ENCODE data around the gene B3GALT6. TPM values are rescaled to one million over a fixed set of nuclear protein-coding genes. Genes with fewer than 3 reads are reported as not detected.

B3GALT6 gene
- total RNA-seq, 1 experiment from 2014 or later: 26.7 TPM

DNA sequence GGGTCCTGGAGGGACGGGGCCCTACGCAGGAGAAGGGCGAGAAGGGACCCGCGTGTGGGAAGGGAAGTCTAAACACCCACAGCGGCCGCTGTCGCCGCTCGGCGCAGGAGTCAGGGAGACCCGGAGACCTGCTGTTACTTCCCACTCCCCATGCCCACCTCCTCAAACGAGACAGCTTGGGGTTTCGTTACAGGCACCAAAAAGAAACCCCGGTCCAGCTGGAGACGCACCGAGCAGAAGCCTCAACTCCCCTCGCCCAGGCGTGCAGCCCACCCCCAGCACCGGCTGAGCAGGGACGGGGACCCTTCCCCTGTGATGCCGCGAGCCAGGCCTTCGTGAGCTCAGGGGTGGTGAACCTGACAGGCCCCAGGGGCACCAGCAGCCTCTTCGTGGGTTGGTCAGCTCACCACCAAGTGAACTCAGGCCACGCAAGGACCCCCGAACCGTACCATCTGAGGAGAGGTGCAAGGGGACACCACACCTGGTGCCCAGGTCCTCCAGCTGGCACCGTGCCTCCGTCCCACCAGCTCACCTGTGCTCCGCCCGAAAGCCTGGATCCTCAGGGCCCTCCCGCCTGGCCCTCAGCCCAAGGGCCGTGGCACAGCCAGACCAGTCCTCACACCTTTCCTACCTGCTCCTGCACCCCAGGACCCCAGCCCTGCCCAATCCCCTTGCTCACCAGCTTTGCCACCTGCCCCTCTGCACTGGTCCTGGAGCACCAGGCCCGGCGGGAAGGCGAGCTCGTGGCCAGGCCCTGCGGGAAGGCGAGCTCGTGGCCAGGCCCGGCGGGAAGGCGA is 5.3 kb upstream of the B3GALT6 start:
- no peak for DNase-seq (ENCODE audit: low read depth)
- in situ Hi-C loops (cut with HindIII; ENCODE audit: low pct_unique_long_range_greater_than_20kb, low sequenced_read_pairs): no loop called here

DNA sequence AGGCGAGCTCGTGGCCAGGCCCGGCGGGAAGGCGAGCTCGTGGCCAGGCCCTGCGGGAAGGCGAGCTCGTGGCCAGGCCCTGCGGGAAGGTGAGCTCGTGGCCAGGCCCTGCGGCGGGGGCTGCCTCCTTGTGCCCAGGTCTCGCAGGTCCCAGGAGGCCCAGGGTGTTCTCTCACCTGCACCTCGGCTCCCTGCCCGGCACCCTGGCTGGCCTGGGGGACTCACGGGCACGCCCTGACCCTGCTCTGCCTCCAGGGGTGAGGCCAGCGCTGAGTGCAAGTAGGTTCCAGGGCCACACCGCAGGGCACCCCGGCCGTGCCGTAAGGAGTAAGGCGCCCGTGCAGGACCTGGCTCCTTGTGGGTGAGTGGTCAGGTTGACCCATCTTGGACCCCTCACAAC is 4.7 kb upstream of the B3GALT6 start:
- DNase-seq (ENCODE audit: low read depth): no peak
- in situ Hi-C loops (cut with HindIII; ENCODE audit: low pct_unique_long_range_greater_than_20kb, low sequenced_read_pairs): no loop called here

DNA sequence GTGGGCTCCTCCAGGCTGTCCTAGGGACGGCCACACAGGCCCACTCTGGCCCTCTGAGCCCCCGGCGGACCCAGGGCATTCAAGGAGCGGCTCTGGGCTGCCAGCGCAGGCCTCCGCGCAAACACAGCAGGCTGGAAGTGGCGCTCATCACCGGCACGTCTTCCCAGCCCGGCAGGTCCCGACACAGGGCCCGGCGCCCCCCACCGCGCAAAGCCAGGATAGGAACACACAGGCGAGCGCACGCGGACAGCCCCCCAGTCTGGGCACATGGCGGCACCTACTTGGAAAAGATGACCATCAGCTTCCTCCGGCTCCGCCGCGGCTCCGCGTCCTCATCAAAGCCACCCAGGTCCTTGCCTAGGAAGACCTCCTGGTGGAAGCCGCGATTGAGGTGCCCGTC is 3.9 kb upstream of the B3GALT6 start:
- DNase-seq (ENCODE audit: low read depth): no peak
- in situ Hi-C loops (cut with HindIII; ENCODE audit: low pct_unique_long_range_greater_than_20kb, low sequenced_read_pairs): no loop called here

DNA sequence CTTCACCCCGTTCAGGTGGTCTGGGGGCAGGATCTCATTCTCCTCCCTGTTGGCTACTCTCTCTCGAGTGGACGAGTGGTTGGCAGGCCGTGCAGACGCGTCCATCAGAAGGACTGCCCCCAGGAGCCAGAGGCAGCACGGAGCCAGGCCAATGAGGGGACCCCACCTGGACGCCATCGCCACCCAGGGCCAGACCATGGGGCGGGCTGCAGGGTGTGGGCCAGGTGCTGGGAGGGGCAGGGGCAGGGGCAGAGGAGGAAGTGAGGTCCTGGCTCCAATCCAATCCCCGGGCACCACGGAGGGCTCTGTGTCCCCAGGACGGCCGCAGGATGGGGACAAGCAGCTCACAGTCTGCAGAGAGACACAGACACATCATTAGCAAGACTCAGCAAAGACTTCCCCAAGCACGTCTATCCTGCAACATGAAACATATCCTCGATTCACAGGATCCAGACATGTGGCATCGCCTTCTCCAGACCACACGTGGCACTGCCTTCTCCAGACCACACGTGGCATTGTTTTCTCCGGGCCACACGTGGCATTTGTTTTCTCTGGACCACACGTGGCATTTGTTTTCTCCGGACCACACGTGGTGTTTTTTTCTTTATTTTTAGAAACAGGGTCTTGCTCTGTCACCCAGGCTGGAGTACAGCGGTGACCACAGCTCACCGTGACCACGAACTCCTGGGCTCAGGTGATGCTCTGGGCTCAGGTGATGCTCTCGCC is 3.3 kb upstream of the B3GALT6 start:
- in situ Hi-C loops (cut with HindIII; ENCODE audit: low pct_unique_long_range_greater_than_20kb, low sequenced_read_pairs): no loop called here
- no peak for DNase-seq (ENCODE audit: low read depth)

DNA sequence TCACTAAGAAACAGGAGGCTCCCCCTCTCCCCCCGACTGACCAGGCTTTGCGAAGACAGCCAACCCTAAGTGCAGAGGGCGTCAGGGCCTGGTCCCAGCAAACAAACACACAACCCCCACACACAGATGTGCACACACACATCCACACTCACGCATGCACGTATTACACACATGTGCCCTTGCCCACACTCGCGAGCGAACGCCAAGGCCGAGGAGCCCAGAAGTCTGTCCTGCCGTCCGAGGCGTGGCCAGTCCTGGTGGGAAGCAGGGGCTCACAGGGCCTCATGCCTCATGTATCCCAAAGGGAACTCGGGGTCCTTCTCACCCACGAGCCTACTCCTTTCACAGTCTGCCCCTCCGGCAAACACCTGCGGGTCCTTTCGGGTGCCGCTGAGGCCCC is 2.3 kb upstream of the B3GALT6 start:
- no peak for DNase-seq (ENCODE audit: low read depth)
- in situ Hi-C loops (cut with HindIII; ENCODE audit: low pct_unique_long_range_greater_than_20kb, low sequenced_read_pairs): no loop called here

DNA sequence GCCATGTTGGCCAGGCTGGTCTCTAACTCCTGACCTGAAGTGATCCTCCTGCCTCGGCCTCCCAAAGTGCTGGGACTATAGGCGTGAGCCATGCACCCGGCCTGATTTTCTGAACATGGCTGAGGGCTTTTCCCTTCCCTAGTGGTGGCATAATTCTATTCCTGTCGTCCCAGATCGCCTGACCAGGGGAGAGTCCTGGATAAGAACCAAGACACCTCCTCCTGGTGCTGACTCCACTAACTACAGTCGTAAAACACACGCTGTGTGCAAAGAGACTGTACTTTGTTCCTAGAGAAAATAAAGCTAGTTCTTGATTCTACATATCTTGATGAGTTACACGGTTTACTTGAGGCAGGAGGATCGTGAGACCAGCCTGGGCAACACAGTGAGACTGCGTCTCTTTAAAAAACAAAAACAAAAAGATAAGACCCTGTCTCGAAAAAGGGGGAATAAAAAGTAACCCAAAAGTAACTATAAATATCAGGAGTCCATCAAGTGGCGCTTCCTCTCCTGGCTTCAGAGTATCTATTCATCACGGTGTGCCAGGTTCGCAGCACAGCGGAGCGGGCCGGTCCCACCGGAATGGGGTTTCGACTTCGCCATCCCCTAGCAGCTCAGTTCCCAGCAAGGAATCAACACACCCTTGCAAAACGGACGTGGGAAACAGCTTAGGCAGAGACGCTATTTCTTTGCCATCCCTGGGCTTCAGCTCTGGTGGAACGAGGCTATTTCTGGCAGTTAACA is 1.2 kb upstream of the B3GALT6 start:
- in situ Hi-C loops (cut with HindIII; ENCODE audit: low pct_unique_long_range_greater_than_20kb, low sequenced_read_pairs): no loop called here
- DNase-seq (ENCODE audit: low read depth): peak; percentile 43

DNA sequence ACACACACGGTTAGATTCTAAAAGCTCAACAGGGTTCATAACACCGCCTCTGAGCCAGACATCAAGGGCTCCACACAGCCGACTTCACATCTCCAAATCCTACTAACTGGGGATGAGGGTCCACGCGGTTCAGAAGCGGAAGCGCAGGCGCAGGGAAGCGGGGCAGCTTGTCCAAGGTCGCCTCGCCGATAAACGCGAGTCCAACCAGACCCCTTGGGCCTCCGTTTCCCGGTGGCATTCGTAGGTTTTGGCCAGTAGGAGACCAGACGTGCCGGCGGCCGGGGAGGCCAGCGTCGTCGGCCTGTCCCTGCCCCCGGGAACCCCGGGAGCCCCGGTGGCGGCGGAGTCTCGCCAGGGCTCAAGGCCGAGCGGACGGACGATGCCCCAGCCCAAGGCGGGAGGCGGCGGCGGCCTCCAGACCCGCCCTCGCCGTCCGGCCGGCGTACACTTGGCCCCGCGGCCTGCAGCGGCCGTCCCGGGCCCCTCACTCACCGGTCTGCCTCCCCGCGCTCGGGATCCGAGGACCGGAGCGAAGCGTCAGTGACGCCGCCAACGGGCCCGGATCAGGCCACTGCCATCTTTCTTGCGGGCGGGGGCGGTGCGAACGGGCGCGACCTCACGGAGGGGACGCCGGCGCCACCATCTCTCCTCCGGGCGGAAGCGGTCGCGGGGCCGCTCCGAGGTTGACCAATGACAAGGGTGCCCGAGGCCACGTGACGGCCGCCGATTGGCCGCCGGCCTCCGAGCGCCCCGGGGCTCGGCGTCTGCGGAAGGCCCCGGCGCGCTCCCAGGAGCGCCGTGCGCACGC is 433 bp upstream of the B3GALT6 start, which contains the start of gene SDF4:
Gene SDF4, minus strand, starts transcription at position 602 of the 808 bp plus-strand sequence. CDS start 3,229 bp downstream, outside the sequence.
- peak; percentile 93 for DNase-seq (ENCODE audit: low read depth)
- in situ Hi-C loops (cut with HindIII; ENCODE audit: low pct_unique_long_range_greater_than_20kb, low sequenced_read_pairs): no loop called here

DNA sequence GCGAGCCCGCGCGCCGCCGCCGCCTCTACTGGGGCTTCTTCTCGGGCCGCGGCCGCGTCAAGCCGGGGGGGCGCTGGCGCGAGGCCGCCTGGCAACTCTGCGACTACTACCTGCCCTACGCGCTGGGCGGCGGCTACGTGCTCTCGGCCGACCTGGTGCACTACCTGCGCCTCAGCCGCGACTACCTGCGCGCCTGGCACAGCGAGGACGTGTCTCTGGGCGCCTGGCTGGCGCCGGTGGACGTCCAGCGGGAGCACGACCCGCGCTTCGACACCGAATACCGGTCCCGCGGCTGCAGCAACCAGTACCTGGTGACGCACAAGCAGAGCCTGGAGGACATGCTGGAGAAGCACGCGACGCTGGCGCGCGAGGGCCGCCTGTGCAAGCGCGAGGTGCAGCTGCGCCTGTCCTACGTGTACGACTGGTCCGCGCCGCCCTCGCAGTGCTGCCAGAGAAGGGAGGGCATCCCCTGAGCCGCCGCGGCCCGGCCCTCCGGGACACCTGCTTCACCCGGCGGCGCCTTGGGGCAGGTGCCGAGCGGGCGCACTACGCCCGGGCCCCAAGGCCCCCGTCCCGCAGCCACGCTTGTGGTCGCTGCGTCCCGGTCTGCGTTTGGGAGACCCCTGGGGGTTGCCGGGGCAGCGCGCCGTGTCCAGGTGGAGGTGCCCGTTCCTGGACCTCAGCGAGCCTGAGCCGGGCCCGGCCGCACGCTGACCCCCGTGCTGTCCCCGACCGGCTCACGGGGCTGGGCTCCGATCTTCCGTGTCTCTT is 944 bp downstream of the B3GALT6 start:
- no peak for DNase-seq (ENCODE audit: low read depth)
- in situ Hi-C loops (cut with HindIII; ENCODE audit: low pct_unique_long_range_greater_than_20kb, low sequenced_read_pairs): no loop called here

DNA sequence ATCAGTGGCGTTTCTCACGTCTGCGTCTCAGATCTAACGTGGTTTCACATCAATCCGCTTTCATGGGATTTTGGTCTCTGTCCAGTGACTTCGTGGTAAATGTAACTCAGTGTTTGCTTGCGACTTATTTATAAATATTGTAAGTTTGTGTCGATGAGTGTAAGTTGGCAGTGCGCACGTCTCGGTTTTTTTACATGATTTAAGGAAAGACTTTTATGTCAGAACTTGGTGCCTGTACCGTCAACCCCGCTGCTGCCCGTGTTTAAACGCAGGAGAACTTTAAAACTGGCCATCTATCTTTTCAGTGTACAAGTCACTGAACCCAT is 1.5 kb downstream of the B3GALT6 start:
- DNase-seq (ENCODE audit: low read depth): no peak
- in situ Hi-C loops (cut with HindIII; ENCODE audit: low pct_unique_long_range_greater_than_20kb, low sequenced_read_pairs): no loop called here

DNA sequence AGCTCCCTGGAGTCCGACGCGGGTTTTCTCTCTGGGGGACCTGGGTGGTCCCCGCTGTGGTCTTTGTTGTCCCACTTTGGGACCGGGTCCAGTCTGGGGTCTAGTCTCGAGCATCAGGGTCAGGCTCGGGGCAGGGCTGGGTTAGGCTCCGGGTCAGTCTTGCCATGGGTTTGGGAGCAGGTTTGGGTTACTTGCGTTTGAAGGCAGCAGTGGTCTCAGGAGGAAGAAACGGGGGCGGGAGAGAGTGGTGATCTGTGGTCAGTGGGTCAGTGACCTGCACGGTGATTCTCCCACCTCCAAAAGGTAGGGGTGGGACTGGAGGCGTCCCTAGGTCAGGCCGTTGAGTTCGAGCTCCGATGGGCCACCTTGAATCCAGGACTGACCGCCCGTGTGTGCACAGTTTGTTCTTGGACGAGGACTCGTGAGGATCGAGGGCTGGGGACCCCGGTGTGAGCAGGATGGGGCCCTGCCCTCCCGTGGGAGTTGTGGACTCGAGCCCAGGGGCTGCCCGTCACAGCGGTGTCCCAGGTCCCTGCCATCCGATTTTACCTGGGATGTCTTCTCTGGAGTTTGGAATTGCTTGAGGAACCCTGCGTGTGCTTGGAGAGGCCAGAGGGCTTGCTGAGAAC is 2.3 kb downstream of the B3GALT6 start:
- DNase-seq (ENCODE audit: low read depth): no peak
- in situ Hi-C loops (cut with HindIII; ENCODE audit: low pct_unique_long_range_greater_than_20kb, low sequenced_read_pairs): no loop called here

DNA sequence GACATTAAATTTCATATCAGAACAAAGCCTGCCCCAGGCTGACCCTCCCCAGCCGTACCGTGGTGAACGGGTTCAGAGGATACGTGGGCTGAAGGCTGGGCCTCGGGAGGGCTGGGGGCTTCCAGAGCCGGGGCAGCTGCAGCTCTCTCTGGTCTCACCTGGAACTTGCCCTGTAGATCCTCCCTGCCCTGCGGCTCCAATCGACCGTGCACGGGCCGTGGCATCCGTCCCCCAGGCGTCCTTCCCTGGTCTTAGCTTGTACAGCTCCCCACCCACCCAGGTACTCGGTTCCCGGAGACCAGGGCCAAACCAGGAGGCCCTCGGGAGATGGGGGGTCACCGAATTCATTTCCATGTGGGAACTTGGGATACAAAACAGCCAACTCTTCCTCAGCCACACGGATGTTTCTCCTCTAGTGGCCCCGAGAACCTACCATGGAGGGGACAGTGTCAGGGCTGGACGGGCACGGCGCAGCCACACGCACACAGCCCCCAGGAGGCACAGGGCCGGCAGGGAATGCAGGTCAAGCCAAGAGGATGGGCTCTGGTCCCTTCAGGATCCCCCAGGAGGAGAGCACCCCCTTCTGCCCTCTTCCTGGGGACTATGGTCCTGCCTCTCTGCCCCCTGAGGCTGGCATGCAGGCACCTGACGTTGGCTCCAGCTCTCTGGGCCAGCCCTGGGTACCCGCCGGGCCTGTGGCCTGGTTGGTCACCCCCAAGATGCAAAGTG is 3.1 kb downstream of the B3GALT6 start:
- DNase-seq (ENCODE audit: low read depth): no peak
- in situ Hi-C loops (cut with HindIII; ENCODE audit: low pct_unique_long_range_greater_than_20kb, low sequenced_read_pairs): no loop called here

DNA sequence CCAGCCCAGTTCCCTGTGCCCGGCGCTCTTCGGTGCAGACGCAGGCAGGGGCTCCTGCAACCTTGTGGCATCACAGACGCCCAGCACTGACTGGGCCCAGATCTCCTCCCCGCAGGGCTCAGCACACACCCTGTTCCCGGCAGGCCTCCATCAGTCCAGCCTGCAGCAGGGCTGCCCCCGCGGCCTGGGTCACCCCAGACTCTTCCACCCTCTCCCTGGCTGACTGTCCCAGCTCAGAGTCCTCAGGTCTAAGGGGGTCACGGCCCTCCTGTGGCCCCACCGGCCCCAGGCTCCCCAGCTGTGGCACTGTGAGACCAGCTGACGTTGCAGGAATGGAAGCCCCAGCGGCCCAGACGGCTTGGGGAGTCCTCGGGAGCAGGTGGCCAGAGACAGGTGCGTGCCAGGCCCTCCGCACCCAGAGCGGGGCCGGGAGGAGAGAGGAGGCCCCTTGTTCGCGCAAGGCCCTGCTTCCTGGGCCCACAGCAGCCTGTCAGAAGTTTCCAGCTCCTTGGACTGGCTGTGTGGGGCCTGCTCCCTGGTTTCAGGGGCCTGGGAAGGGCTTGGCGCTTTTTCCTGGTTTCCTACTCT is 4.2 kb downstream of the B3GALT6 start:
- DNase-seq (ENCODE audit: low read depth): no peak
- in situ Hi-C loops (cut with HindIII; ENCODE audit: low pct_unique_long_range_greater_than_20kb, low sequenced_read_pairs): no loop called here

DNA sequence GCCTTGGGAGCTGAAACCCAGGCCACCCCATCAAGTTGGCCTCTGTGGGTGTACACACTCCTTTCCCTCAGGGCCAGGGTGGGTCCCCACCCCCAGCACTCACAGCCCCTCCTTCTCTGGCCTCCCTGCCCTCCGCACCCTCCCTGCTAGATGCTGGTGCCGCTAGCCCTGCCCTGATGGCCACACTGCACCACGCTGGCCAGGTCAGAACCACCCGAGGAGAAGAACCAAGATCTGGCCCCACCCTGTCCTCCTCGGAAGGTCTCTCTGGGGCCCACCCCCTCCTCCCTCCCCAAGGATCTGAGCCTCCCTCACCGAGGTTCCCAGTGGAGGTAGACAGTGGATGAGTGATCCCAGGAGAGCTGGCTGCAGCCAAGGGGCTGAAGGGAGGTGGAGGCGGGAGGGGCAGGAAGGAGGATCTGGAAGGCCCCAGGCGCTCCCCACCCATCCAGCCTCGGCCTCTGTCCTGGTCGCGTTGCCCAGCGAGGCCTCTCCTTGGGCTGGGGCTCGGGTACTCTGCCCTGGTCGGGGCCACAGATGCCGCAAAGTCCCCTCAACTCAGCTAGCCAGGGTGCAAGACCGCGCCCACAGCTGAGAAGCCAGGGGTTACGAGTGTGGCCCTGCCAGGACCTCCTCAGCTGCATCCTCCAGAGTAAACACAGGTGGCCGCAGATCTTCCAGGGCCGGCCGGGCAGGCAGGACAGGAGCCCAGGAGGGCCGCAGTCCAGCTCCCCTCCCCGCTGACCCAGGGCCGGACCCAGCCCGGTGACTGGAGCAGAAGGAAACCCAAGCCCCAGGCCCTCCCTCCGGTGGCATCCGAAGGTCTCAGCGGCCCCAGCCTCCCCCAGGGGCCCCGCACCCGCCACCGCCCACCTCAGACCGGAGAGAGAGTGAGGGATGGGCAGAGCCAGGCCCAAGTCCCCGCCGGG is 5.2 kb downstream of the B3GALT6 start:
- in situ Hi-C loops (cut with HindIII; ENCODE audit: low pct_unique_long_range_greater_than_20kb, low sequenced_read_pairs): no loop called here
- no peak for DNase-seq (ENCODE audit: low read depth)

DNA sequence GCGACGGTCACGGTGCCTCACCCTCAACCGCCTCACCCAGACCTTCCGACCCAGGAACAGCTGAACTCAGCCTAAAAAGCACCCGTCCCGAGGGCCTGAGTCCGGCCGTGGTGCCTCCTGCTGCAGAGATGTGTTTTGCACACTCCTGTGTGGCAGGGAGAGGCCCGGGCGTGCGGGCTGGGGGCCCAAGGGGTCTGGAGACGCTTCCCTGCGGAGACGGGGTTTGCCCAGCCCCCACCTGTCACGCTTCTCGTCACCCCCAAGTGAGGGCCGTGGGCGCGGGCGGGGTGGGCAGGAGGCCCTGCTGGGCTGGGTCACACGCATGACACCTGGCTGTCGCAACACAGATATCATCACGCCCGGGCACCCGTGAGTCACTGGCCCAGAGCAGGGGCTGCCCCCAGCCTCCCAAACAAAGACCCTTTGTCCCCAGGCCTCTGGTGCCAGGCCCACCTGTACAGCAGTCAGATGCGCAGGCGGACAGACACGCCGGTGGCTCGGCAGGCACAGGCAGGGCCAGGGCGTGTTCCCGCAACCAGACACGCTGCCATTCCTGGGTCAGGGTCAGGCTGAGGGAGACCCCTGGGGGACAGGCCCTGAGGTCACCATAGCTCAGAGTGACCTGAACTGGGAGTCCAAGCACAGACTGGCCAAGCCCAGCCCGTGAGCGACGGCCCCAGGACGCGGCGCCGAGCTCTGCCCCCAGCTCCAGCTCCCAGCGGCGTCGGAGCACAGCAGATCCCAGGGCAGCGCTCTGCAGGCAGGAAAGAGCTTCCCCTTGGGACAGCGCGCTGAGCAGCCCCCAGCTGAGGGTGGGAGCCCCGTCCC is 6.1 kb downstream of the B3GALT6 start:
- DNase-seq (ENCODE audit: low read depth): no peak
- in situ Hi-C loops (cut with HindIII; ENCODE audit: low pct_unique_long_range_greater_than_20kb, low sequenced_read_pairs): no loop called here

All from Caki2 (cell line).